Measurements from ENCODE around the gene ANKRD17. TPM values are rescaled to one million over a fixed set of nuclear protein-coding genes. Genes with fewer than 3 reads are reported as not detected.
"Not testable (repeated sequence)": the region's sequence is repeated elsewhere in the genome, so short reads cannot be mapped to it uniquely, and the experiment has no call there.

ANKRD17 gene
- total RNA-seq, 1 donor from 2014 or later = 91.9 TPM

GRCh38 chr4:73303711-73304110 is 45.1 kb upstream of the ANKRD17 start:
- H3K4me2 ChIP-seq (ENCODE audit: low read length) = no peak overlapping the region
- no peak overlapping the region for H3K4me3 ChIP-seq (ENCODE audit: insufficient read depth, low read depth, low read length)
- Mint-ChIP-seq H3K4me3 (ENCODE audit: unreplicated experiment) (no peak overlapping the region), H3K9me3 (ENCODE audit: unreplicated experiment) (no peaks in the 10 kb centered on the region), H3K36me3 (ENCODE audit: low read depth, unreplicated experiment) (no peaks in the 10 kb centered on the region), H3K27me3 (ENCODE audit: low read depth, unreplicated experiment) (no peaks in the 10 kb centered on the region), H3K27ac (ENCODE audit: unreplicated experiment) (no peak overlapping the region), H3K4me1 (ENCODE audit: low read depth, unreplicated experiment) (peaks cover 7% of the 10 kb centered on the region)
- TF ChIP-seq EZH2 (IDR thresholded peaks at IDR 0.05; ENCODE audit: insufficient read depth, low read length) (no peak), CTCF (IDR thresholded peaks at IDR 0.05; ENCODE audit: insufficient read depth, low read depth, low read length) (no peak)
- no peaks in the 10 kb centered on the region for H3K9me3 ChIP-seq (ENCODE audit: insufficient read depth, low read depth, low read length)
- no peaks in the 10 kb centered on the region for H3K27me3 ChIP-seq (ENCODE audit: insufficient read depth, low read length)
- peaks cover 5% of the 10 kb centered on the region for H3K4me1 ChIP-seq (ENCODE audit: insufficient read depth, low read length)
- no peaks in the 10 kb centered on the region for H4K20me1 ChIP-seq (ENCODE audit: insufficient read depth, low read length)
- FAIRE-seq = no peak
- no peak overlapping the region for H3K9ac ChIP-seq (ENCODE audit: low read length)
- H3K27ac ChIP-seq (ENCODE audit: low read depth, low read length) = no peak overlapping the region
- no peak overlapping the region for H2AFZ ChIP-seq (ENCODE audit: low read depth, low read length)
- no peaks in the 10 kb centered on the region for H3K36me3 ChIP-seq (ENCODE audit: insufficient read depth, low read length)
- no peak for DNase-seq (ENCODE audit: low read depth)
- no peaks in the 10 kb centered on the region for H3K79me2 ChIP-seq (ENCODE audit: insufficient read depth, low read length)

- no peak overlapping the region for H3K27ac Mint-ChIP-seq (ENCODE audit: unreplicated experiment)
- no peak overlapping the region for H3K27ac ChIP-seq (ENCODE audit: low read depth, low read length)
- no peak overlapping the region for H2AFZ ChIP-seq (ENCODE audit: low read depth, low read length)
- no peaks in the 10 kb centered on the region for H3K36me3 ChIP-seq (ENCODE audit: insufficient read depth, low read length)
- no peak overlapping the region for H3K4me3 ChIP-seq (ENCODE audit: insufficient read depth, low read depth, low read length)
- H4K20me1 ChIP-seq (ENCODE audit: insufficient read depth, low read length) = no peaks in the 10 kb centered on the region
- TF ChIP-seq CTCF (IDR thresholded peaks at IDR 0.05; ENCODE audit: insufficient read depth, low read depth, low read length) (no peak), EZH2 (IDR thresholded peaks at IDR 0.05; ENCODE audit: insufficient read depth, low read length) (no peak)
- no peaks in the 10 kb centered on the region for H3K27me3 ChIP-seq (ENCODE audit: insufficient read depth, low read length)
- H3K4me3 Mint-ChIP-seq (ENCODE audit: unreplicated experiment) = no peak overlapping the region
- H3K9ac ChIP-seq (ENCODE audit: low read length) = no peak overlapping the region
- H3K4me1 Mint-ChIP-seq (ENCODE audit: low read depth, unreplicated experiment) = peaks cover 2% of the 10 kb centered on the region
- DNase-seq (ENCODE audit: low read depth) (no peak), FAIRE-seq (no peak)
- no peaks in the 10 kb centered on the region for H3K4me1 ChIP-seq (ENCODE audit: insufficient read depth, low read length)
- no peaks in the 10 kb centered on the region for H3K9me3 ChIP-seq (ENCODE audit: insufficient read depth, low read depth, low read length)
- H3K36me3 Mint-ChIP-seq (ENCODE audit: low read depth, unreplicated experiment) = peaks cover 7% of the 10 kb centered on the region
- peaks cover 3% of the 10 kb centered on the region for H3K9me3 Mint-ChIP-seq (ENCODE audit: unreplicated experiment)
- no peaks in the 10 kb centered on the region for H3K27me3 Mint-ChIP-seq (ENCODE audit: low read depth, unreplicated experiment)
- H3K4me2 ChIP-seq (ENCODE audit: low read length) = no peak overlapping the region
- no peaks in the 10 kb centered on the region for H3K79me2 ChIP-seq (ENCODE audit: insufficient read depth, low read length)
Observed at GRCh38 chr4:73299548-73300280, 41.1 kb upstream of the ANKRD17 start.

GRCh38 chr4:73292661-73293060 is 34.1 kb upstream of the ANKRD17 start:
- not testable (repeated sequence) for H3K27me3 Mint-ChIP-seq (ENCODE audit: low read depth, unreplicated experiment); FAIRE-seq; H3K27ac ChIP-seq (ENCODE audit: low read depth, low read length); H3K4me3 Mint-ChIP-seq (ENCODE audit: unreplicated experiment); H3K9ac ChIP-seq (ENCODE audit: low read length); H3K36me3 ChIP-seq (ENCODE audit: insufficient read depth, low read length); H3K4me3 ChIP-seq (ENCODE audit: insufficient read depth, low read depth, low read length); H3K9me3 Mint-ChIP-seq (ENCODE audit: unreplicated experiment); DNase-seq (ENCODE audit: low read depth); H2AFZ ChIP-seq (ENCODE audit: low read depth, low read length); H3K4me2 ChIP-seq (ENCODE audit: low read length); H3K27ac Mint-ChIP-seq (ENCODE audit: unreplicated experiment); H3K4me1 Mint-ChIP-seq (ENCODE audit: low read depth, unreplicated experiment); H3K4me1 ChIP-seq (ENCODE audit: insufficient read depth, low read length); H4K20me1 ChIP-seq (ENCODE audit: insufficient read depth, low read length); H3K27me3 ChIP-seq (ENCODE audit: insufficient read depth, low read length); H3K79me2 ChIP-seq (ENCODE audit: insufficient read depth, low read length); H3K9me3 ChIP-seq (ENCODE audit: insufficient read depth, low read depth, low read length)
- peaks cover 18% of the 10 kb centered on the region for H3K36me3 Mint-ChIP-seq (ENCODE audit: low read depth, unreplicated experiment)
